Bone marrow (tissue), 2 donors: Measurements from ENCODE around the gene MYEOV.

Experiments used
- DNase-seq, 2 donors: peaks; one replicate each; lab custom pipeline; 2025; lab: John Stamatoyannopoulos, UW

MYEOV gene

GRCh38 chr11:69293819-69294505 lies at the start of gene MYEOV:
Gene MYEOV (plus strand): TSS chr11:69294155. CDS start chr11:69295355, 1,200 bp downstream.
- no peak for DNase-seq

GRCh38 chr11:69244266-69244665 lies 49.7 kb upstream of the MYEOV start:
- no peak for DNase-seq

- DNase-seq, result no peak
These were observed 48.9 kb upstream of the MYEOV start for GRCh38 chr11:69245041-69245440.

- no peak for DNase-seq
These were observed 48.2 kb upstream of the MYEOV start for GRCh38 chr11:69245491-69246345.

GRCh38 chr11:69249311-69250185 lies 44.4 kb upstream of the MYEOV start:
- DNase-seq, result no peak

GRCh38 chr11:69250186-69251056 lies 43.5 kb upstream of the MYEOV start:
- DNase-seq, result no peak

GRCh38 chr11:69251057-69251393 lies 42.9 kb upstream of the MYEOV start:
- DNase-seq, result no peak

- DNase-seq, result no peak
These were observed 42.1 kb upstream of the MYEOV start for GRCh38 chr11:69251639-69252489.

GRCh38 chr11:69252490-69252837 lies 41.5 kb upstream of the MYEOV start:
- no peak for DNase-seq

- DNase-seq, result no peak
These were observed 40.9 kb upstream of the MYEOV start for GRCh38 chr11:69253028-69253427.

GRCh38 chr11:69257134-69257533 lies 36.8 kb upstream of the MYEOV start:
- DNase-seq, result no peak

- DNase-seq, result no peak
These were observed 35.9 kb upstream of the MYEOV start for GRCh38 chr11:69257838-69258658.

- no peak for DNase-seq
These were observed 34.9 kb upstream of the MYEOV start for GRCh38 chr11:69259096-69259495.

- DNase-seq, result no peak
These were observed 33.3 kb upstream of the MYEOV start for GRCh38 chr11:69260622-69261021.

GRCh38 chr11:69261116-69261515 lies 32.8 kb upstream of the MYEOV start:
- no peak for DNase-seq

- DNase-seq, result no peak
These were observed 30.8 kb upstream of the MYEOV start for GRCh38 chr11:69262918-69263735.

GRCh38 chr11:69263736-69264052 lies 30.3 kb upstream of the MYEOV start:
- no peak for DNase-seq

GRCh38 chr11:69264486-69264885 lies 29.5 kb upstream of the MYEOV start:
- no peak for DNase-seq

- no peak for DNase-seq
These were observed 28.7 kb upstream of the MYEOV start for GRCh38 chr11:69265210-69265609.
